Posterior cingulate gyrus (tissue), 11 donors: ENCODE data around the gene C11orf68.

Experiments used
- DNase-seq, 10 donors: peaks; one replicate each; pipeline versions ENCODE4 v3.0.0 to v3.0.0-alpha.2; 2020 to 2021; ENCODE audit warnings: mixed read lengths in 3 of 10
- intact Hi-C: fragments of 100-400 bp; cut with DNase I; formaldehyde crosslinking; loops from one replicate; pipeline ENCODE4 v1.15.1; 2023

C11orf68 gene

DNA sequence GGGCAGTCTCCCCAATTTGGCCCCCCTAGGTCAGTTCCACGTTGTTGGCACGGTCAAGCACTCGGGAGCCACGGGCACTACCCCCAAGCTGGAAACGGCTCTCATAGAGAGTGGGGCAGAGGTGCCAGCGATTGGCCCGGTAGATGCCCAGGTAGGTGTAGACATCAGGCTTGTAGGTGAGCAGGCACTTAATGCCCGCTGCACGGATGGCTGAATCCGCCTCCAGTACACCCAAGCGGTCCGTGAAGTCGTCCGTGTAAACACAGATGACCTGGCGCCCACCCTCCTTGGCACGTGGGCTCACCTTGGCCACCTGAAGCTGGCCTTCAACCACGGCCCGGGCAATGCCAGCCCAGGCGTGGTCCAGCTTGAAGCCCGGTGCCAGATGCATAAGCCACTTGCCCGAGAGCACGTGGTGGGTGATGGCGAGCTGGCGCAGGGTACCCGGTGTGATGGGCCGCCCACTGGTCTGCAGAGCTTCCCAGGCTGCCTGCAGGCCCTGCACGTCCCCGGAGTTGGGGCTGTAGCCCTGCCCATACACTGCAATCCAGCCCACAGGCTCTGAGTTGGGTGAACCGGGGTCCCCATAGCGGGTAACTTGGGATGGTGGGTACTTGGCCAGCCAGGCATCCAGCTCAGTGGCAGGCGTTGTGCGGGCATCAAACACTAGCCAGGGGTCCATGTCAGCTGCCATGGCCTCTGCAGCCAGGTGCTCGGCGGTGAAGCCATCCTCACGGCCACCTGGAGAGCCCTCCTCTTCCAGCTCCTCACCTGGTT is 1.2 kb downstream of the C11orf68 start:
- intact Hi-C loops = loop anchor here (2.0 kb wide), 2 partner anchors 29 to 43 kb away; partner anchors contain the start of genes FIBP and SART1
- peak in 2 of 10 donors; percentile 73 to 85 for DNase-seq

DNA sequence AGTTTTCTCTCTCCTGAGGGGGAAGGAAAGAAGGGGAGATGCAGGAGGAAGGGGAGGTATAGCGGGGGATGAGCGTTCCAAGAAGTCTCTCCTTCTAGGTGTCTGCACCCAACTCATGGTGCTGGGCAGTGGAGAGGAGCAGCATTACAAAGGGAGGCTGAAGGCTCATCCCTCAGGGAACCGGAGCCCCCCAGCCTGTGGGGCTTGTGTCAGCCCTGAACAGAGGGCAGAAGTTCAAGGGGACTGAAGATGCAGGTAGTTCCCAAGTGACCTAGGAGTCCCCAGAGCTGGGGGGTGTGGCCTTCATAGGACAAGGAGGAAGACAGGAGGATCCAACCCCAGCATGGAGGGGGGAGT is 1.8 kb downstream of the C11orf68 start:
- intact Hi-C loops = no loop called here
- DNase-seq = no peak

DNA sequence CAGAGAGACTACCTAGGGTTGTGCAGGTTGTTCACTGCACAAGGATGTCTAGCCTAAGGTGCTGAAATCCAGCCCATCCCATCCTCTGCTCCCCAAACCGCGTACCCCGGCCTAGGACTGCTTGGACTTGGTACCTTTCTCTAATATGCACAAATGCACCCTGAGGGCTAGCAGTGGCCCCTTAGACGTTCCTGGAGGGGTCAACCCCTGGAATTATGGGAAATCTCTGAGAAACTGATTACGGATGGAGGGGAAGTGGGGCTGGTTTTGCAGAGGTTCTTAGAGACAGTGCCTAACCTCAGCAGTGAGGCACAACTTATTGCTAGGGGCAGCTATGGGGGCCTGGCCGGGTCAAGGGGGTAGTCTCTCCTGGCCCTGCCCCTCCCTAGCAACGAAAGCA is 2.5 kb downstream of the C11orf68 start:
- intact Hi-C loops = no loop called here
- DNase-seq = peak in 2 of 10 donors; percentile 54 to 62

DNA sequence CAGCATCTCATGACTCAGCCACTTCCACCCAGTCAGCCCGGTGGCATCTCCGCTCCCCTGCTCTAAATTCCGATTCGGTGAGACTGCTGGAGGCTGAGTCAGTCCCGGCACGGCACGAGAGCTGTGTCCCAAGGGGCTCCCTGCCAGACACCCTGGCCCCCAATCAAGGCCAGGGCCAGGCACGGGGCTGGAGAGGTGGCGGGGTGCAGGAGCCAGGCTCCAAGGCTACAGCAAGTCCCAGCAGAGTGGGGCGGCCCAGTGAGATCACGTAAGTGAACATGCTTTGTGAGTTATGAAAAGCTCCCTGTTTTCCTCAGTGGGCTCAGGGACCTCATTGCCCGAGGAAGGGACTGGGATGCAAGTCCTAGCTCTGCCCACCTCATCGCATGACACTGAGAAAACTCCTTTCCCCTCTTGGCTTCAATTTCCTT is 3.0 kb downstream of the C11orf68 start:
- intact Hi-C loops = no loop called here

DNA sequence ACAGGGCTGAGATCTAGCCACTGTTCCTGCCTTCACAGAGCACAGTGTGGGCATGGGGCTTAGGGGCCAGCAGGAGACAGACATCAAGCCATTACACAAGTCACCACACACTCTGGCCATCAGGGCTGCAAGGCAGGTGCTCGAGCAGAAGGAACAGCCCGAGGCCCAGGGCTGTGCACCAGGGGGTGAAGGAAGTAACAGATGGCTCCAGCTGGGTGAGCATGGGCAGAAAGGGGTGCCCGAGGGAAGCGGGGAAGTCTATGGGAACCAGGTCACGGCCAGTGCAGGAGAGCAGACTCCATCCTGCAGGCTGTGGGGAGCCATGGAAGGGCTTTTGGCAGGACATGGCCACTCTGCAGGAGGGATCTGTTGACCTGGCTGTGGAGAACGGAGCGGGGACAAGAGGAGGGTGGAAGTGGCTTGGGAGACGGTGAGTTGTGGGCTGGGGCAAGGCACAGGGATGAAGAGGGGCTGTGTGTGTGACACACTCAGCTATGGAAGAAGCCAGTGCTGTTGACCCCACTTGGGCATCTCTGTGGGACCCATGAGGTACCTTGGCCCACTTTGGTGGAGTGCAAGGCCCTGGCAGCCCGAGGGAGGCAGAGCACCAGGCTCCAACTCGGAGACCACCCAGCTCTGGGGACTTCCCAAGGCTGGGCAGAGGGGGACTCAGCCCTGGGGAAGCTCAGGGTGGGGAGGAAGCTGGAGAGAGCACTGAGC is 3.6 kb downstream of the C11orf68 start:
- intact Hi-C loops = no loop called here
- peak in 2 of 10 donors; percentile 74 to 78 for DNase-seq

More for the DNA sequence above, 3.0 kb downstream of the C11orf68 start:
- peak in 6 of 10 donors; percentile 14 to 93 (median 70) for DNase-seq

DNA sequence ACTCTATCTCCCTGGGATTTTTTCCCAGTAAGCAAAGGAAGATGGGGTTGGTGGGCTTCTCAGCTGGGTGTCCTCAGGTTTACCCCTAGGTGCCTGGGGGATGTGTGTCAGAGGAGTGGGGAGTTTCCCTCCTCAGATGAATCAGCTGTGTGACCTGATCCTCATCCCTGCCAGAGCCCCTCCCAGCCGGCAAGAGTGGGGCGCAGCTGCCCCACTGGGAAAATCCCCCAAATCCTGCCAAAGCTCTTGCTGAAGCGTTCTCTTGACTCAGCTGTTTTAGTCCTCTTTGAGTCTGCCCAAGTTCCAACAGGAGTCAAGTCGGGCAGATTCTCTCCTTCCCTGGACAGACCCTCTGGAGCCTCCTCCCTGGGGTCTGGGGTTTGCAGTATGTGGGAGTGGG is 6.0 kb downstream of the C11orf68 start:
- intact Hi-C loops = no loop called here
- DNase-seq = peak in 2 of 10 donors; percentile 34 to 54

DNA sequence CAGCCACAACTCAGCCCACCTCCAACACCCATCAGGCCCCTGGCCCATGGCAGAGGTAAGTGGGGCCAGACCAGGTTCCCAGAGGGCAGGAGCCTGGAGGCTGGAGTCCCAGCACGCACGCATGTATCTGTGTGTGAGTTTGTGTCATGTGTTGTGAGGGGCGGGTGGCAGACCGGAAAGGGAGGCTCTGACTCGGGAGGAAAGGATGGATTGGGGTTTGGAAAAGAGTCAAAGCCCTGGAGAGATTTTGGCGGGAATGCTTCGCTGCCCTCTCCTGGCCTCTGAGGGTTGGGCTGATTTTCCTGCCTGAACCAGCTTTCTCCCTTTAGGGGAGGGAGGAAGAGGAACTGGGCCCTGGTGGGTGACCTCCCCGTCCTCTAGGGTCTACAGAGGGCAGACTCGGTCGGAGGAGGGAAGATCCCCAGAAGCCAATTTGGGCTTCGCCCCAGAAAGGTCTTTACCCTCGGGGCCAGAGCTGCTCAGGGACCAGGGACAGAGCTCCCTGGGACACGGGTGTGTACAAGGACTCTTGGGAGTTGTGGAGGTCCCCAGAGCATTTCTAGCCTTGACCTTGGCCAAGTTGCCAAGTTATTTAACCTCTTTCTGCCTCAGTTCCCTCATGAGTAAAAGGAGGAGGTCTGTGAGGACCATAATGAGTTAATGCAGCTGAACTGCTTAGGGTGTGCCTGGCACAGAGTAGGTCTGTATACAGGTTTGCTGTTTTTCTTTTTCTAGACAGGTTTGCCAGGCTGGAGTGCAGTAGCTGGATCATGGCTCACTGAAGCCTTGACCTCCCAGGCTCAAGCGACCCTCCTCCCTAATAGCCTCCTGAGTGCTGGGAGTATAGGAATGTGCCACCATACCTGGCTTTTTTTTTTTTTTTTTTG is 6.9 kb downstream of the C11orf68 start:
- intact Hi-C loops = no loop called here
- peak in 2 of 10 donors; percentile 60 to 67 for DNase-seq

DNA sequence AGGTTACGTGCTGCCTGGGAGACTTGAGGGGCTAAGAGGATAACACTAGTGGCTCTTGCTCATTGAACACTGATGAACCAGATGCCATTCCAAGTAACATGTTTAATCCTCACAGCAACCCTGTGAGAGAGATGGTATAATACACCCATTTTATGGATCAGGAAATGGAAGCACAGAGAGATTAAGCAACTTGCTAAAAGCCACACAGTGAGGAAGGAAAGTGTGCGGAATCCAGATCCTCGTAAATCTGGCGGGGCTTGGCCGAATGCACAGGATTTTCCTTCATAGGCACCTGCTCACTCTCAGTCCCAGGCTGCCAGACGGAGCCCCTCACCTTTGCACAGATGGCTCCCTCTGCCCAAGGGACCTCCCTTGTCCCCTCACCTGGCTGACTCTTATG is 11.0 kb downstream of the C11orf68 start:
- DNase-seq = peak in 2 of 10 donors; percentile 22 to 55
- intact Hi-C loops = no loop called here

DNA sequence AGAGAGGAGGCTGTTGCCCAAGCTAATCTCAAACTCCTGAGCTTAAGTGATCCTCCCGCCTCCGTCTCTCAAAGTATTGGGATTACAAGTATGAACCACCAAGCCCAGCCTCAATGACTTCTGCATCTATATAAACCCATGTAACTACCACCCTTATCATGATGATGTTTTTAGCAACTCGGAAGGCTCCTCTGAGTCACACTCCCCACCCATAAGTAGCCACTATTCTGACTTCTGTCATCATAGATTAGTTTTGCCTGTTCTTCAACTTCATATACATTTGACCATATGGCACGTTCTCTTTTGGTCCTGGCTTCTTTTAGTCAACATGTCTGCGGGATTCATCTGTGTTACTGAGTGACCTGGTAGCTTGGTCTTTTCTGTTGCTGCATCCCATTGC is 12.3 kb downstream of the C11orf68 start:
- DNase-seq = no peak
- intact Hi-C loops = no loop called here

DNA sequence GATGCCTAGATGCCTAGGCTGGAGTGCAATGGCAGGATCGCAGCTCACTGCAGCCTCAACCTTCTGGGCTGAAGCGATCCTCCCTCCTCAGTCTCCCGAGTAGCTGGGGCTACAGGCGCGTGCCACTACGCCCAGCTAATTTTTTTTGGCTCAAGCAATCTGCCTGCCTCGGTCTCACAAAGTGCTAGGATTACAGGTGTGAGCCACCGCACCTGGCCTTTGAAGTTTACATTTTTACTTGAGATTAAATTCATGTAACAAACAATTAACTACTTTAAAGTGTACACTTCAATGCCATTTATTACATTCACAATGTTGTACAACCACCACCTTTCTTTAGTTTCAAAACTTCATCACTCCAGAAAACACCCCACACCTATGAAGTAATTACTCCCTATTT is 15.1 kb downstream of the C11orf68 start:
- intact Hi-C loops = no loop called here
- DNase-seq = peak in 2 of 10 donors; percentile 13 to 20

DNA sequence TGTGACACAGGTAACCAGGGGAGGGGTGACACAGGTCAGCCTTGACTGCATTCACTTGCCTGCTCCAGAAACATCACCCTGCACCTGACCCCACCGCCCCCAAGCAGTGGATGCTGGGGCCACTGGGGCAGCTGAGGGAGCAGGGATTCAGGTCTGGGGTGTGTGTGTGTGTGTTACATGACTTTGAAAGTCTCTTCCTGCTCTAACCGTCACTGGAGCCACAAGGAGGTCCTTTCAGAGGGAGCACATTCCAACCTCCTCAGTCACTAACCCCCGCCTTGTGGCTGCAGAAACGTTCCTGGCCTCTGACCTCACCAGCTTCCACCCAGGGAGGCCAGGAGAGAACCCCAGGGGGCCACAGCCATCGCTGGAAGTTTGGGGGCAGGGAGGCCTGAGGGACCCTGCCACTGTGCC is 15.8 kb downstream of the C11orf68 start:
- intact Hi-C loops = no loop called here
- peak in 2 of 10 donors; percentile 12 to 65 for DNase-seq

DNA sequence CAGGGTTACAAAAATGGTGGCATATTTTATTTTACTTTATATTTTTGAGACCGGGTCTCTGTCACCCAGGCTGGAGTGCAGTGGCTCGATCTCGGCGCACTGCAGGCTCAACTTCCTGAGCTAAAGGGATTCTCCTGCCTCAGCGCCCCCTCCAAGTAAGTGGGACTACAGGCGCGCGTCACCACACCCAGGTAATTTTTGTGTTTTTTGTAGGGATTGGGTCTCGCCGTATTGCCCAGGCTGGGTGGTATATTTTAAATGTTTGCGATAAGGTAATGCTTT is 18.0 kb downstream of the C11orf68 start:
- peak in 2 of 10 donors; percentile 36 to 55 for DNase-seq
- intact Hi-C loops = no loop called here

DNA sequence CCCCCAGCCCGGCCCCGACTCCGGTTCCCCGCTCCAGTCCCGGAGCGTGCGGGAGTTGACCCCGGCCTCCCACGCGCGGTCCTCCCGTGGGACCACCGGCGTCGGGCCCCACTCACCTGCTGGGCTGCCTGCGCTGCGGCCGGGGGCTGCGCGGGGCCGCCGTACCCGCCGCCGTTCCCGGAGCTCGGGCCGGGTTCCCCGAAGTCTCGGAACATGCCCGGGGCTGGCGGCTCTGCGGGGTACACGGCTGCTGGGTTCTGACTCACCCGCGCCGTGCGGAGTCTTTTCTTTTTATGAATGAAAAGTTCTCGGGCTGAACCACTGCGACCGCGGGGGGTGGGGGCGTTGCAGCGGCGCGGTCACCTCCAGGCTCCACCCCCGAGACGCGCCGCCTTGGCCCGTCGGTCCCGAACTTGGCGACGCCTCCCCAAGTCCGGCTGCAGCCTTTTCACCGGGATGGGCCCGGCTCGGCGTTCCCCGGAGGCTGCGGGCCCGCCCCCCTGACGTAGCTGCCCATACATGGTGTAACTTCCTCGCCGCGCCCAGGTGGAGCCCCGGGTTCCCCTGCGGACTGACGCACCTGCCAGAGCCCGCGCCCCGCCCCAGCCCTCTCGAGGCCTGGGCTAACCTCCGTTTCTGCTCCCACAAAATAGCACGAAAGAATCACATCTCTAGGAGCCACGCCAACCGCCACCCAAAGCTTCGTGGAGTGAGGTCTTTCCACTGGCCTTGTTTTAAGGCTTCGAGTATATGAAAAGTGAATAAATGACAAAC is 18.6 kb downstream of the C11orf68 start, which contains the start of gene FOSL1:
FOSL1 (minus strand) TSS at position 264 of the 774 bp plus-strand sequence; CDS start at position 215, 49 bp downstream.
- peak in 9 of 10 donors; percentile 36 to 93 (median 60) for DNase-seq
- intact Hi-C loops = no loop called here

DNA sequence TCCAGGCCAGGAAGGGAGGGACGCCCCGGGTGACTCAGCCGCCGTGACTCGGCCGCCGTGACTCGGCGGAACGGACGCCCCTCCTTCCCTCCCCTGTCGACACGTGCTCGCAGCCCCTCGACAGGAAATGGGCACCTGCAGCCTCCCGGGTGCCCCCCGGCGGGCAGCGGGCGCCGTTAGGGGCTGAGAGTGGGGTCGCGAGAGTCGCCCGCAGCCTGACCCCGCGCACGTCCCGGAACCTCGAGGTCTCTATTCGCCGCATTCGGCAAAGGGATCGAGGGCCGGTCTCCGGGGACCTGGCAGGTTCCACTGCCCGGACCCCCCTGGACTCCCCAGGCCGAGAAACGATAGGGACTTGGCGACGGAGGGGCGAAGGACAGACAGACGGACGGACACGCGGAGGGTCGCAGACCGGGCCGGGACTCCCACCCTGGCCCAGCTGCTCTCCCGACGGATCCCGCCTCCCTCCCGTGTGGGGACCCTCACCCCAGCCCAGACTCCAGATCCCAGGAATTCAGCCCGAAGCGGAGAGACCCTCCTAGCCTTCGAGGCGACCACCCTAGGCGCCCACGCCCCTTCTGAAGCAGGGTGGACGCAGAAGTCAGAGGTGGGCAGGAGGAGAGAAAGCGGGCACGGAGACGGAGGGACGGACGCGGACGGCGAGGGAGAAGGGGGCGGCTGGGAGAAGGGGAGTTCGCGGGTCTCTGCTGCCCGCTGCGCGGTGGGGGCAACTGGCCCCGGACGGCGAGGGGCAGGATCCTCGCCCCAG is 19.3 kb downstream of the C11orf68 start:
- DNase-seq = peak in 2 of 10 donors; percentile 73 to 78
- intact Hi-C loops = no loop called here

DNA sequence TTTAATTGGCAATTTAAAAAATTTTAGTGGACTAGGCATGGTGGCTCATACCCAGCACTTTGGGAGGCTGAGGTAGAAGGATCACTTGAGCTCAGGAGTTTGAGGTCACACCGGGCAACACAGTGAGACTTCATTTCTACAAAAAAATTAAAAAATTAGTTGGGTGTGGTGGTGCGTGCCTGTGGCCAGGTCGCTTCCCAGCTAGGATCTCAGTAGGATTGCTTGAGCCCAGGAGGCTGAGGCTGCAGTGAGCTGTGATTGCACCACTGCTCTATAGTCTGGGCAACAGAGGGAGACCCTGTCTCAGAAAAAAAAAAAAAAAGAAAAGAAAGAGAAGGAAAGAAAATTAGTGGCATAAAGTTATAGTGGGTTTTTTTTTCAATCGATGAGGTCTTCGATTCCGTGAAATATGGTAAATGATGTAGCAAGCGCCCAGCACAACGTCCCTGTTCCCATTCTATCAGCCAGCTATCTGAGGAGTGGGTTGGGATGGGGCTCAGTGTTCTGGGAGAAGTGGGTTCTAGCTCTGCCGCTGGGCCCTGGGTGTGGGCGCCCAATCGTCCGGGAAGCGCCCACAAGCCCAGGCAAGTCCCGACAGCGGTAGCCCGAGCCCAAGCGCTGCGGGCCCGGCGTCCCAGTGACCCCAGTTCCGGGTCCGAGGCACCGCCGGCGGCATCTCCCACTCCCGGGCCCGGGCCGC is 20.1 kb downstream of the C11orf68 start:
- DNase-seq = peak in 1 of 10 donors; percentile 12
- intact Hi-C loops = no loop called here

DNA sequence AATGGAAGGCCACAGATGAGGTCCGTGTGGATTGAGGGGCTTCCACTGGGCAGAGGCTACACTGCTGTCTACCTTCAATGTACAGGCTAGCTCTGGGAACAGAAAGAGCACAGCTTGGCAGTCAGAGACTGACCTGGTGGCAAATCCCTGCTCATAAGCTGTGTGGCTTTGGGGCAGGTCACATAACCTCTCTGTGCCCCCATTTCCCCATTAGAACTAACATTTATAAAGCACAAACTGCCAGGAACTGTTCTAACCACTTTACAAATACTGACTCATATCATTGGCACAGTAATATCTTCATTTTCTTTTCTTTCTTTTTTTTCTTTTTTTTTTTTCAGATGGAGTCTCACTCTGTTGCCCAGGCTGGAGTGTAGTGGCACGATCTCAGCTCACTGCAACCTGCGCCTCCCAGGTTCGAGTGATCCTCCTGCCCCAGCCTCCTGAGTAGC is 21.8 kb downstream of the C11orf68 start:
- DNase-seq = no peak
- intact Hi-C loops = no loop called here

DNA sequence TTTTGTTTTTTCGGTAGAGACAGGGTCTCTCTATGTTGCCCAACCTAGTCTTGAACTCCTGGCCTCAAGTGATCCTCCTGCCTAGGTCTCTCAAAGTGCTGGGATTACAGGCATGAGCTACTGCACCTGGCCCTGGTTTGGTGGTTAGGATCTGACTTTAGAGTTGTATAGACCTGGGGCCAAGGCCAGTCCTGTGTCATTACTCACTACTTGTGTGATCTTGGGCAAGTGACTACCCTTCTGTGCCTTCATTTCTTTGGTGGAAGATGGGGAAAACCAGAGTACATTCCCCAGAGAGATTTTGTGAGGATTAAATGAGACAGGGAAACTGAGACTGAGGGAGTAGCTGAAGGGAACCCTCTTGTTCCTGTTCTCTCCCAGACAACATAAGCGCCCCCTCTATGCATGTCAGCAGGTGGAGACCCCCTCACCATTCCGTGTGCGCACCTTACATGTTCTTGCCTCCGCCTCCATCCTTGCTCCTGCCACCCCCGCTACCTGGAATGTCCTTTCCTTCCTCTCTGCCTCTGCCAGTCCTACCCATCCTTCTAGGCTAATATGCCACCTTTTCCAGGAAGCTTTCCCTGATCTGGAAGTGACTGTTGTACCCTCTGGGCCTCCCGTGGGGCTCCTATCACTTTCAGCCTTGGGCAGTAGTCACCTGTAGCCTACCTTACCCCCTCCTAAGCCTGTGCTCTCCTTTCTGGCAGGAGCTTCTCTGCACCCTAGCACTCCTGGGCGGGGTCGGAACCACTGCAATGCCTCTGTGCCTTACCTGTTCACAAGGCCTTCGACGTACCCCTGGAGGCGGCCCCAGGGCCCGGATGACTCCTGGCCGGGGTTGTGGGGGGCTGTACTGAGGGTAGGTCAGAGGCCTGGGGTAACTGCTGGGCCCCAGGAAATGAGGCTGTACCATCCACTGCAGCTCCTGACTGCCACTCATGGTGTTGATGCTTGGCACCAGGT is 22.5 kb downstream of the C11orf68 start:
- DNase-seq = peak in 2 of 10 donors; percentile 25 to 48
- intact Hi-C loops = no loop called here
